Esophagus squamous epithelium (tissue), 4 donors: ENCODE measurements around the gene NHLRC2.

Experiments used
- CTCF ChIP-seq, 6 experiments: fragments of 450-650 bp in 4 of 6; fragments of 200-600 bp in 2 of 6; sonication (generic) in 2 of 6; IDR thresholded peaks; one replicate each; pipeline ENCODE4 v1.5.1; 2016 to 2019; ENCODE audit warnings: antibody characterized with exemption in 6 of 6, mild to moderate bottlenecking in 4 of 6, moderate library complexity in 4 of 6
- POLR2A ChIP-seq, 4 donors: fragments of 450-650 bp; IDR thresholded peaks; one replicate each; pipeline ENCODE4 v1.6.1; 2017; ENCODE audit warnings: antibody characterized with exemption in 4 of 4, mild to moderate bottlenecking in 4 of 4, moderate library complexity in 3 of 4

- no peak for TF ChIP-seq CTCF (IDR thresholded peaks at IDR 0.05)
- TF ChIP-seq POLR2A (IDR thresholded peaks at IDR 0.05), result no peak
Observed at GRCh38 chr10:113880236-113880635, 25.8 kb downstream of the NHLRC2 start.
